Cardiac muscle cell (in vitro differentiated cells and primary cell): ENCODE measurements around the gene USB1. TPM values are rescaled to one million over a fixed set of nuclear protein-coding genes. Genes with fewer than 3 reads are reported as not detected.

Experiments used
- DNase-seq, 2 donors: peaks; one replicate each; pipeline versions ENCODE4 v3.0.0 to v3.0.0-alpha.2; 2010 to 2017; ENCODE audit warnings: low read depth in 1 of 2, low spot score in 1 of 2
- H3K27ac ChIP-seq: fragments of 200-600 bp; sonication (generic); 2 replicates; pipeline ENCODE4 v1.5.1; 2016
- H3K27me3 ChIP-seq: fragments of 200-600 bp; sonication (generic); 2 replicates; pipeline ENCODE4 v1.6.0; 2016; ENCODE audit warnings: control low read depth
- H3K36me3 ChIP-seq: fragments of 200-600 bp; sonication (generic); 2 replicates; pipeline ENCODE4 v1.5.1; 2016; ENCODE audit warnings: control low read depth
- H3K4me1 ChIP-seq: fragments of 200-600 bp; sonication (generic); 2 replicates; pipeline ENCODE4 v1.8.1; 2017; ENCODE audit warnings: low read depth, mild to moderate bottlenecking, mixed run types
- H3K4me3 ChIP-seq: fragments of 200-600 bp; sonication (generic); 2 replicates; pipeline ENCODE4 v1.5.1; 2016; ENCODE audit warnings: mild to moderate bottlenecking
- H3K9me3 ChIP-seq: fragments of 200-600 bp; sonication (generic); 2 replicates; pipeline ENCODE4 v1.5.1; 2017; ENCODE audit warnings: low read depth, mild to moderate bottlenecking, control low read depth
- CTCF ChIP-seq: IDR thresholded peaks from 2 replicates; pipeline ENCODE4 v1.5.1; 2012; ENCODE audit warnings: low read depth, mild to moderate bottlenecking, low read length
- polyA plus RNA-seq: library from polyadenylated mRNA; unstranded; fragments of >200 nt; fragmentation: Nextera tagmentation; extraction: Ambion mirVana; gene quantifications from 2 replicates; pipeline ENCODE4 v1.2.1, GENCODE V29; 2016
- total RNA-seq: library from RNA; depleted of rRNA; stranded (reverse); fragments of >200 nt; gene quantifications from 2 replicates; pipeline ENCODE4 v1.2.3, GENCODE V29; 2016

USB1 gene
- total and polyA plus RNA-seq, 2 experiments from 2014 or later, result 48.3 to 60.8 TPM

DNA sequence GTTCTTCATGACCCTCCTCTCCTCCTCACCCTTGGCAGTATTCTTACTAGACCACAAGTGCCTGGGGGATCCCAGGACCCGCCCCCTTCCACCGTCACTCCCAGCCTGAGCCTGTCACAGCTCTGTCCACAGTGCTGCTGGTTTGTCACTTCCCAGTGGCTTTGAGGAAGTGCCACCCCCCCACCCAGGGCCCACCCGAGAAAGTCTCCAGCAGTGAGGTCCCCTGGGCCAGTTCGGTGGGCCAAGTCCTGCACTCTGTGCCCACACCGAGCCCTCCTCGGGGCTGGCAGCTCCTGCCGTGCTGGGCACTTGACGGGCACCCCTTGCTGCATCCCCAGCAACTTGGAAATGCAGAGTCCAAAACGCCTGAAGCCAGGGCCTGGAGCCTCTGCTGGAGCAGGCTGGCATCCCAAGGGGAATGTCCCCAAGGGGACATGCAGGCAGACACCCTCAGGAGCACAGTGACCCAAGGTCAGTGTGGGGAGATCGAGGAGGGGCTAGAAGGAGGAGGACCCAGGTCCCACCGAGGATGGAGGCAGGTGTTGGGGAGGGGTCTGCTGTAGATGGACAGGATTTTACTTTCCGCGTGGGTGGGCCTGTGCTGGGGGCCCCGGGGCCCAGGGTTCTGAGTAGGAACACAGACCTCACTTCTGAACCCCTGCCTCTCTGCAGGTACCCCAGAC lies 39.9 kb downstream of the USB1 start:
- TF ChIP-seq CTCF, result no peak
- Histone ChIP-seq H3K27me3 (no peaks in the 10 kb centered on the region), H3K4me3 (no peak overlapping the region), H3K9me3 (no peaks in the 10 kb centered on the region), H3K27ac (peak overlapping the region; percentile 96), H3K4me1 (peaks cover 20% of the 10 kb centered on the region), H3K36me3 (peaks cover 74% of the 10 kb centered on the region)
- no peak for DNase-seq

DNA sequence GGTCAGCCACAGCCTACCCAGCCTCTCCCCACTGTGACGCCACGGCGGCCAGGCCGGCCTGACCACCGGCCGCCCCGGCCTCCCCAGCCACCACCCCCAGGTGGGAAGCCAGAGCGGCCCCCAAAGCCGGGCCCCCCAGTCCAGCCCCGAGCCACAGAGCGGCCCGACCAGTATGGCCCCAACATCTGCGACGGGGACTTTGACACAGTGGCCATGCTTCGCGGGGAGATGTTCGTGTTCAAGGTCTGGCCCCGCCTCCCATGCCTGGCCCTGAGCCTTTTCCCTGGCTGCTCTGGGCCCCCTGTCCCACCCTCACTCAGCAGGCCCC lies 40.4 kb downstream of the USB1 start:
- no peak for DNase-seq
- no peak for TF ChIP-seq CTCF
- peak overlapping the region; percentile 96 for H3K27ac ChIP-seq
- H3K36me3 ChIP-seq, result peaks cover 76% of the 10 kb centered on the region
- H3K4me3 ChIP-seq, result no peak overlapping the region
- peaks cover 18% of the 10 kb centered on the region for H3K4me1 ChIP-seq
- no peaks in the 10 kb centered on the region for H3K27me3 ChIP-seq
- no peaks in the 10 kb centered on the region for H3K9me3 ChIP-seq

- Histone ChIP-seq H3K9me3 (no peaks in the 10 kb centered on the region), H3K36me3 (peaks cover 76% of the 10 kb centered on the region), H3K27ac (peak overlapping the region; percentile 96), H3K4me3 (no peak overlapping the region), H3K4me1 (peaks cover 18% of the 10 kb centered on the region), H3K27me3 (no peaks in the 10 kb centered on the region)
- no peak for TF ChIP-seq CTCF
- no peak for DNase-seq
Observed at GRCh38 chr16:58042001-58042885, 41.0 kb downstream of the USB1 start.

- no peak for DNase-seq
- TF ChIP-seq CTCF, result no peak
- no peak overlapping the region for H3K4me3 ChIP-seq
- H3K9me3 ChIP-seq, result no peaks in the 10 kb centered on the region
- H3K36me3 ChIP-seq, result peaks cover 76% of the 10 kb centered on the region
- H3K27ac ChIP-seq, result peak overlapping the region; percentile 96
- no peaks in the 10 kb centered on the region for H3K27me3 ChIP-seq
- H3K4me1 ChIP-seq, result peaks cover 18% of the 10 kb centered on the region
Observed at GRCh38 chr16:58042886-58043515, 41.8 kb downstream of the USB1 start.

- no peaks in the 10 kb centered on the region for H3K27me3 ChIP-seq
- no peak for DNase-seq
- no peak for TF ChIP-seq CTCF
- peaks cover 21% of the 10 kb centered on the region for H3K4me1 ChIP-seq
- H3K36me3 ChIP-seq, result peaks cover 71% of the 10 kb centered on the region
- no peaks in the 10 kb centered on the region for H3K9me3 ChIP-seq
- H3K4me3 ChIP-seq, result no peak overlapping the region
- H3K27ac ChIP-seq, result peak overlapping the region; percentile 96
Observed at GRCh38 chr16:58043571-58044155, 42.5 kb downstream of the USB1 start.
